ENCODE data around the gene CD55. TPM values are rescaled to one million over a fixed set of nuclear protein-coding genes. Genes with fewer than 3 reads are reported as not detected.

The CD55 gene
- total RNA-seq, 1 donor from 2014 or later = 512 TPM

- no peak overlapping the region for H3K27ac ChIP-seq
- intact Hi-C loops (cut with DNase I) = no loop called here
- no peaks in the 10 kb centered on the region for H3K9me3 ChIP-seq
- no peak for TF ChIP-seq CTCF (IDR thresholded peaks at IDR 0.05)
- ATAC-seq = no peak
- H3K4me3 ChIP-seq = no peak overlapping the region
- no peaks in the 10 kb centered on the region for H3K36me3 ChIP-seq
- no peaks in the 10 kb centered on the region for H3K4me1 ChIP-seq
- no peaks in the 10 kb centered on the region for H3K27me3 ChIP-seq
- no peak for DNase-seq
Measured at GRCh38 chr1:207396168-207396746, 74.8 kb downstream of the CD55 start.

GRCh38 chr1:207397525-207397926 is 76.0 kb downstream of the CD55 start:
- ATAC-seq = peak; percentile 36
- Histone ChIP-seq H3K4me3 (no peak overlapping the region), H3K4me1 (no peaks in the 10 kb centered on the region), H3K9me3 (no peaks in the 10 kb centered on the region), H3K36me3 (no peaks in the 10 kb centered on the region), H3K27me3 (no peaks in the 10 kb centered on the region), H3K27ac (no peak overlapping the region)
- no peak for TF ChIP-seq CTCF (IDR thresholded peaks at IDR 0.05)
- no peak for DNase-seq
- intact Hi-C loops (cut with DNase I) = no loop called here

- no peaks in the 10 kb centered on the region for H3K4me1 ChIP-seq
- H3K9me3 ChIP-seq = no peaks in the 10 kb centered on the region
- intact Hi-C loops (cut with DNase I) = no loop called here
- H3K27ac ChIP-seq = no peak overlapping the region
- no peaks in the 10 kb centered on the region for H3K27me3 ChIP-seq
- no peak for TF ChIP-seq CTCF (IDR thresholded peaks at IDR 0.05)
- H3K36me3 ChIP-seq = no peaks in the 10 kb centered on the region
- ATAC-seq (no peak), DNase-seq (no peak)
- no peak overlapping the region for H3K4me3 ChIP-seq
Measured at GRCh38 chr1:207398986-207399385, 77.5 kb downstream of the CD55 start.

- ATAC-seq = no peak
- intact Hi-C loops (cut with DNase I) = loop anchor here (10.0 kb wide), 1 partner anchor 317 kb away; the partner anchor contains the start of gene C4BPB
- Histone ChIP-seq H3K9me3 (no peaks in the 10 kb centered on the region), H3K36me3 (no peaks in the 10 kb centered on the region), H3K27me3 (no peaks in the 10 kb centered on the region), H3K4me3 (no peak overlapping the region), H3K27ac (no peak overlapping the region), H3K4me1 (no peaks in the 10 kb centered on the region)
- DNase-seq = no peak
- TF ChIP-seq CTCF (IDR thresholded peaks at IDR 0.05) = no peak
Measured at GRCh38 chr1:207401578-207401977, 80.1 kb downstream of the CD55 start.

GRCh38 chr1:207402744-207403143 is 81.3 kb downstream of the CD55 start:
- H3K27ac ChIP-seq = no peak overlapping the region
- no peaks in the 10 kb centered on the region for H3K4me1 ChIP-seq
- intact Hi-C loops (cut with DNase I) = loop anchor here (10.0 kb wide), 1 partner anchor 318 kb away; the partner anchor contains the start of gene C4BPB

More at GRCh38 chr1:207402744-207403143, 81.3 kb downstream of the CD55 start:
- no peaks in the 10 kb centered on the region for H3K9me3 ChIP-seq
- no peaks in the 10 kb centered on the region for H3K36me3 ChIP-seq
- H3K27me3 ChIP-seq = no peaks in the 10 kb centered on the region
- H3K4me3 ChIP-seq = no peak overlapping the region
- TF ChIP-seq CTCF (IDR thresholded peaks at IDR 0.05) = no peak
- no peak for DNase-seq
- ATAC-seq = no peak

All from upper lobe of right lung (tissue), 1 donor.